SHP77 treated with DMSO at 0.1 percent for 48 hours (cell line): Measurements from ENCODE around the gene AK3.

Experiments used
- DNase-seq: peaks from one replicate; lab custom pipeline; 2025; lab: John Stamatoyannopoulos, UW

The AK3 gene

GRCh38 chr9:4706021-4706420, 35.0 kb downstream of the AK3 start:
- DNase-seq, result no peak

GRCh38 chr9:4704129-4704528, 36.9 kb downstream of the AK3 start:
- no peak for DNase-seq

GRCh38 chr9:4701526-4701925, 39.5 kb downstream of the AK3 start:
- DNase-seq, result no peak

GRCh38 chr9:4700932-4701331, 40.1 kb downstream of the AK3 start:
- DNase-seq, result no peak

- no peak for DNase-seq
Observed at GRCh38 chr9:4700091-4700490, 40.9 kb downstream of the AK3 start.

- no peak for DNase-seq
Observed at GRCh38 chr9:4691795-4692194, 49.2 kb downstream of the AK3 start.

GRCh38 chr9:4690144-4690543, 50.9 kb downstream of the AK3 start:
- no peak for DNase-seq

- no peak for DNase-seq
Observed at GRCh38 chr9:4689687-4690104, 51.3 kb downstream of the AK3 start.

- no peak for DNase-seq
Observed at GRCh38 chr9:4689021-4689420, 52.0 kb downstream of the AK3 start.

GRCh38 chr9:4686584-4686983, 54.4 kb downstream of the AK3 start:
- DNase-seq, result no peak

- no peak for DNase-seq
Observed at GRCh38 chr9:4686112-4686511, 54.9 kb downstream of the AK3 start.

GRCh38 chr9:4684820-4685219, 56.2 kb downstream of the AK3 start:
- no peak for DNase-seq

- no peak for DNase-seq
Observed at GRCh38 chr9:4680750-4681149, 60.3 kb downstream of the AK3 start.

- DNase-seq, result no peak
Observed at GRCh38 chr9:4680173-4680525, 60.9 kb downstream of the AK3 start.

- peak; percentile 65 for DNase-seq
Observed at GRCh38 chr9:4679268-4680172, 61.5 kb downstream of the AK3 start, which contains the start of gene CDC37L1. TSS of gene CDC37L1 (plus strand) at chr9:4679569. CDS start at chr9:4679768, 199 bp downstream.

GRCh38 chr9:4678679-4679267, 62.2 kb downstream of the AK3 start:
- no peak for DNase-seq

GRCh38 chr9:4677392-4677791, 63.6 kb downstream of the AK3 start:
- no peak for DNase-seq

GRCh38 chr9:4674783-4675182, 66.2 kb downstream of the AK3 start:
- no peak for DNase-seq

- DNase-seq, result no peak
Observed at GRCh38 chr9:4671737-4672136, 69.3 kb downstream of the AK3 start.

- no peak for DNase-seq
Observed at GRCh38 chr9:4670591-4670990, 70.4 kb downstream of the AK3 start.

- DNase-seq, result no peak
Observed at GRCh38 chr9:4669890-4670289, 71.1 kb downstream of the AK3 start.

- no peak for DNase-seq
Observed at GRCh38 chr9:4668604-4669003, 72.4 kb downstream of the AK3 start.

- DNase-seq, result no peak
Observed at GRCh38 chr9:4667681-4668080, 73.3 kb downstream of the AK3 start.
